CD4-positive, alpha-beta T cell (primary cell): ENCODE data around the gene SDC4. TPM values are rescaled to one million over a fixed set of nuclear protein-coding genes. Genes with fewer than 3 reads are reported as not detected.

Source experiments
- ATAC-seq: fragments of 200-7000 bp; cut with Tn5 transposase; one replicate; pipeline ENCODE4 v1.10.0; 2022; ENCODE audit warnings: mild to moderate bottlenecking; ENCODE audit not compliant: poor library complexity
- CTCF ChIA-PET: fragments of 350-600 bp; sonication (Branson Sonifier 250); formaldehyde crosslinking; loops from one replicate; lab custom pipeline; 2021; ENCODE audit warnings: antibody characterized with exemption, inconsistent platforms; lab: Charles Lee
- POLR2A ChIA-PET: fragments of 350-600 bp; sonication (Branson Sonifier 250); formaldehyde crosslinking; loops from one replicate; lab custom pipeline; 2021; ENCODE audit warnings: antibody characterized with exemption, inconsistent platforms; lab: Charles Lee
- DNase-seq, 14 experiments: peaks; one replicate each; pipeline ENCODE4 v3.0.0-alpha.2; 2013 to 2020; ENCODE audit warnings: mixed read lengths in 2 of 14
- H3K27ac ChIP-seq, 2 donors: one replicate each; pipeline versions ENCODE4 v1.5.1 to v1.7.0; 2013; ENCODE audit warnings: low read length in 2 of 2, low read depth in 1 of 2, mild to moderate bottlenecking in 1 of 2
- H3K27me3 ChIP-seq, 2 experiments: 1 replicate in 1 of 2; 2 replicates in 1 of 2; pipeline versions ENCODE4 v1.6.1 to v1.7.0; 2013; ENCODE audit warnings: low read length in 2 of 2, control low read depth in 1 of 2, mild to moderate bottlenecking in 1 of 2, moderate library complexity in 1 of 2; ENCODE audit not compliant: insufficient read depth in 2 of 2, control insufficient read depth in 1 of 2
- H3K36me3 ChIP-seq: one replicate; pipeline ENCODE4 v1.6.1; 2013; ENCODE audit warnings: low read length, control low read depth; ENCODE audit not compliant: insufficient read depth
- H3K4me1 ChIP-seq: one replicate; pipeline ENCODE4 v1.6.1; 2013; ENCODE audit warnings: low read length, control low read depth; ENCODE audit not compliant: insufficient read depth
- H3K4me3 ChIP-seq: one replicate; pipeline ENCODE4 v1.5.1; 2013; ENCODE audit warnings: mild to moderate bottlenecking, low read length, moderate library complexity
- H3K9me3 ChIP-seq, 2 experiments: 1 replicate in 1 of 2; 2 replicates in 1 of 2; pipeline versions ENCODE4 v1.6.1 to v1.7.0; 2013; ENCODE audit warnings: low read length in 2 of 2, mild to moderate bottlenecking in 2 of 2, control low read depth in 1 of 2, moderate library complexity in 1 of 2; ENCODE audit not compliant: control insufficient read depth in 1 of 2, insufficient read depth in 1 of 2
- H3K27ac Mint-ChIP-seq: one replicate; pipeline ENCODE4 v1.8.0; 2020; ENCODE audit warnings: mixed read lengths
- H3K27me3 Mint-ChIP-seq: one replicate; pipeline ENCODE4 v1.8.0; 2021; ENCODE audit warnings: mixed read lengths
- H3K36me3 Mint-ChIP-seq: one replicate; pipeline ENCODE4 v1.8.0; 2021; ENCODE audit warnings: low read depth, mixed read lengths
- H3K4me1 Mint-ChIP-seq: one replicate; pipeline ENCODE4 v1.8.0; 2021; ENCODE audit warnings: low read depth, mixed read lengths
- H3K4me3 Mint-ChIP-seq: one replicate; pipeline ENCODE4 v1.8.0; 2020; ENCODE audit warnings: mild to moderate bottlenecking, mixed read lengths
- H3K9me3 Mint-ChIP-seq: one replicate; pipeline ENCODE4 v1.8.0; 2020; ENCODE audit warnings: mixed read lengths
- CTCF ChIP-seq: fragments of 200-600 bp; IDR thresholded peaks from one replicate; pipeline ENCODE4 v1.8.0; 2022; ENCODE audit warnings: antibody characterized with exemption, mild to moderate bottlenecking
- intact Hi-C, 2 experiments: fragments of 100-400 bp; cut with DNase I in 1 of 2; cut with micrococcal nuclease in 1 of 2; formaldehyde crosslinking; loops; one replicate each; pipeline versions ENCODE4 v1.15.1 to v1.9.0; 2023 to 2025; cut with DNase I, micrococcal nuclease
- total RNA-seq, 174 experiments: library from RNA in 2 of 174; stranded (reverse) in 2 of 174; gene quantifications; one replicate each; pipeline ENCODE4 v1.2.3 and lab custom pipeline; 2021 to 2026

The SDC4 gene
- total RNA-seq, 2 experiments from 2014 or later, result 1.0 to 1.1 TPM

DNA sequence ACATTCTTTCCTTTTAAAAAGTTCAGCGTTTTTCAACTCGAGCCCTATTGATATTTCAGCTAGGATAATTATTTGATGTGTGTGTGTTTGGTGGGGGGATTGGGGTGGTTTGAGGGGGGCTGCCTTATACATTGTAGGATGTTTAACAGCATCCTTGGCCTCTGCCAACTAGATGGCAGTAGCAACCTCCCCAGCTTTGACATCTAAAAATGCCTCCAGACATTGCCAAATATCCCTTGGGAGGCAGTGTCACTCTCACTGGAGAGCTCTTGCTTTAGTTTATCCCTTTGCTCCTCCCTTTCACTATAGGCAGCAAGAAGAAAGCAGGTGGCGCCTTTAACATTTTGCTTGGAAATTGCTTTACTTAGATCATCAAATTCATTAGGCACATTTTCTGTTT, 44.5 kb upstream of the SDC4 start:
- Mint-ChIP-seq H3K36me3 (peaks cover 8% of the 10 kb centered on the region), H3K4me1 (no peaks in the 10 kb centered on the region), H3K27ac (no peak overlapping the region), H3K4me3 (no peak overlapping the region), H3K9me3 (no peaks in the 10 kb centered on the region), H3K27me3 (no peaks in the 10 kb centered on the region)
- no peak overlapping the region for H3K4me3 ChIP-seq
- intact Hi-C loops, result no loop called here
- no peak for TF ChIP-seq CTCF
- H3K9me3 ChIP-seq, result no peaks in the 10 kb centered on the region
- peaks cover 6% of the 10 kb centered on the region for H3K36me3 ChIP-seq
- POLR2A ChIA-PET, result interaction anchor here (1.0 to 1.4 kb wide), 2 partner anchors 23 to 30 kb away, joined by 3 read pairs; partner anchors contain the start of genes PIGT and SYS1
- no peak overlapping the region for H3K27ac ChIP-seq
- H3K27me3 ChIP-seq, result no peaks in the 10 kb centered on the region
- H3K4me1 ChIP-seq, result no peaks in the 10 kb centered on the region
- CTCF ChIA-PET, result interaction anchor here (0.6 to 2.4 kb wide), 3 partner anchors 19 to 44 kb away, joined by 3 to 8 read pairs (median 3); no protein-coding TSS in a partner anchor
- ATAC-seq (no peak), DNase-seq (no peak)

GRCh38 chr20:45391559-45391958, 43.3 kb upstream of the SDC4 start:
- peaks cover 13% of the 10 kb centered on the region for H3K36me3 Mint-ChIP-seq
- no peak for ATAC-seq
- Histone ChIP-seq H3K4me3 (no peak overlapping the region), H3K27me3 (no peaks in the 10 kb centered on the region), H3K36me3 (peaks cover 6% of the 10 kb centered on the region), H3K4me1 (no peaks in the 10 kb centered on the region), H3K9me3 (no peaks in the 10 kb centered on the region), H3K27ac (no peak overlapping the region)
- H3K27ac Mint-ChIP-seq, result no peak overlapping the region
- H3K4me1 Mint-ChIP-seq, result no peaks in the 10 kb centered on the region
- TF ChIP-seq CTCF, result no peak
- ChIA-PET CTCF (interaction anchor here (1.2 kb wide), 1 partner anchor 45 kb away, joined by 3 read pairs; no protein-coding TSS in a partner anchor), POLR2A (no interaction called here)
- no peak overlapping the region for H3K4me3 Mint-ChIP-seq
- no peaks in the 10 kb centered on the region for H3K9me3 Mint-ChIP-seq
- intact Hi-C loops, result no loop called here
- no peaks in the 10 kb centered on the region for H3K27me3 Mint-ChIP-seq
- DNase-seq, result no peak

DNA sequence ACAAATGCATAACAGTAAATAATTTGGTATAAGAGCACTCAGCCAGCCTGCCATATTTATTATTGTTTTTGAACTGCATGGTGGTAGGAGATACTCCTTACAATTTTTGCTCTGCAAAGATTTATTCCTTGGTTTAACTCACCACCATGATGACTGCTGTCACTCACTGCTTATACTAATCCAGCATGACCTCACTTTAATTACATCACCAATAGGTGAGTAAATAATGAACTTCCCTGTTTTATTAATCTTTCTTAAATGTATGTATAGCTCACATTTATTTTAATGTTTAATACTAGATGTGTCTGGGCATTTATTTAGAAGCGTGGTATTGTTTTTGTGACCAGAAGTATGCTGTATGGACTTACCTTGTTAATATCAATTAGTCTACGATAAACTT, 42.7 kb upstream of the SDC4 start:
- Mint-ChIP-seq H3K9me3 (no peaks in the 10 kb centered on the region), H3K27ac (no peak overlapping the region), H3K4me1 (no peaks in the 10 kb centered on the region), H3K4me3 (no peak overlapping the region), H3K36me3 (peaks cover 13% of the 10 kb centered on the region), H3K27me3 (no peaks in the 10 kb centered on the region)
- intact Hi-C loops, result no loop called here
- ATAC-seq (no peak), DNase-seq (no peak)
- no peak for TF ChIP-seq CTCF
- ChIA-PET CTCF (no interaction called here), POLR2A (no interaction called here)
- peaks cover 6% of the 10 kb centered on the region for H3K36me3 ChIP-seq
- H3K4me3 ChIP-seq, result no peak overlapping the region
- H3K27me3 ChIP-seq, result no peaks in the 10 kb centered on the region
- H3K27ac ChIP-seq, result no peak overlapping the region
- no peaks in the 10 kb centered on the region for H3K9me3 ChIP-seq
- no peaks in the 10 kb centered on the region for H3K4me1 ChIP-seq
